Left cardiac atrium (tissue), 4 donors: Measurements from ENCODE around the gene SIDT1. TPM values are rescaled to one million over a fixed set of nuclear protein-coding genes. Genes with fewer than 3 reads are reported as not detected.

ENCODE experiments used
- ATAC-seq, 2 donors: fragments of 200-7000 bp; cut with Tn5 transposase; one replicate each; pipeline ENCODE4 v1.9.1; 2020; ENCODE audit warnings: mild to moderate bottlenecking in 2 of 2, moderate library complexity in 2 of 2
- DNase-seq: peaks from one replicate; pipeline ENCODE4 v3.0.0-alpha.2; 2020
- intact Hi-C, 2 donors: fragments of 100-400 bp; cut with DNase I; formaldehyde crosslinking; loops; one replicate each; pipeline versions ENCODE4 v1.14.1 to v1.15.1; 2022 to 2023
- long read RNA-seq: library from polyadenylated mRNA; unstranded; transcript quantifications from one replicate; pipeline ENCODE4 v2.0.0, GENCODE V29; 2021
- total RNA-seq, 2 donors: library from RNA; stranded (reverse); fragmentation: NEBNext Ultra II Directional; extraction: Animal tissue kit (Norgen Biotek cat#: 25700); gene quantifications; one replicate each; pipeline ENCODE4 v1.2.1, GENCODE V29; 2021
- donor health status: DM: no; HTN: yes; CAD: no.
- donor health status: DM: no; HTN: yes; CAD: no; lungs with severe emphysema.
- donor health status: DM: yes; HTN: yes; CAD: no.
- donor health status: Dilated cardiomyopathy.

SIDT1 gene
- under 1 TPM; 0.71 to 0.79 TPM for total RNA-seq
- long read RNA-seq: 0 reads

DNA sequence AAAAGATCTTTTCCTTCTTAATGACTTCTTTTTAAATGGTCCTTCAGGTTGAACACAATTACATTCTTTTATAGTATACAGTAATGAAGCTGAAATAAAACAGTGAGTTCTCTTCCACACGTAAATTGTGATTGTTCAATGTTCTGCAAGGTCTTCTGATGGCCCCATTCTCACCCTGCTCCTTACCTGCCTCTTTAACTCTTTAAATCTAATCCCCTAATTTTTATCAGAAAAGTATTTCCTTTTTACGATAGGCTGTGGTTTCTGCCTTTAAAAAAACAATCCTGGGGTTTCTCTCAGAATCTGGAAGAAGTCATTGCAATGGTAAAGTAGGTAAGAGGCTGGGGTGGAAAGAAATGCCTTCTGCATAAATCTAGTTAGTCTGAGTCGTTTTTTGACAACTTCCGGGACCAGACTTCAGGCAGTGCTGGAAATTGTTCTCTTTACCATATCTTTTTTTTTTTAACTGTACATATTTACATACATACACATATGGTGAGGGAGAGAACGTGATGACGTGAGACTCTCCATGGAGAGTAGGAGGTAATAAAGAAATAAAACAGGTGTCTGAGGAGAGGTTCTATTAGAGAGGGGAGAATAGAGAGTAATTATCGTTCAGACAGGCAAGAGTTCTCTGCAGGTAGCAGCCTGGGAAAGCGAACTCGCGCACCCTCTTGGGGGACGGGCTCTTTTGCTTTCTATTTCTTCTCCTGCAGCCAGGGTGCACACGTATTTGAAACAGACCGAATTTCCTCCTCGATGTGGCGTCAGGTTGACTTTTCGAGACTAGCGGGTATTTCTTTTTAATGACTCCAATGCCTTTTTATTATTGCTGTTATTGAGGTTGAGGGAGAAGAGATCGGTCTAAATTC is at the start of gene SIDT1:
Gene SIDT1 (plus strand): TSS at position 730 of the 872 bp plus-strand sequence. CDS start 467 bp downstream, outside the sequence.
- peak; percentile 24 for DNase-seq
- intact Hi-C loops: no loop called here
- peak; percentile 73 to 75 for ATAC-seq

DNA sequence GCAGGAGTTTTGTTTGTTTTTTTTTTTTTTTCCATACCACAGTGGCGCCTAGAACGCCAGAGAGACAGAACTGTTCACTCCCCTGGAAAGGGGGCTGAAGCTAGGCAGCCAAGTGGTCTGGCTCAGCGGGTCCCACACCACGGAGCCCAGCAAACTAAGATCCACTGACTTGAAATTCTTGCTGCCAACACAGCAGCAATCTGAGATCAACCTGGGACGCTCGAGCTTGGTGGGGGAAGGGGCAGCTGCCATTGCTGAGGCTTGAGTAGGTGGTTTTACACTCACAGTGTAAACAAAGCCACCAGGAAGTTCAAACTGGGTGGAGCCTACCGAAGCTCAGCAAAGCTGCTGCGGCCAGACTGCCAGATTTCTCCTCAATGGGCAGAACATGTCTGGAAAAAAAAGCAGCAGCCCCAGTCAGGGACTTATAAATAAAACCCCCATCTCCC is 47.2 kb upstream of the SIDT1 start:
- intact Hi-C loops: no loop called here
- ATAC-seq (no peak), DNase-seq (no peak)

DNA sequence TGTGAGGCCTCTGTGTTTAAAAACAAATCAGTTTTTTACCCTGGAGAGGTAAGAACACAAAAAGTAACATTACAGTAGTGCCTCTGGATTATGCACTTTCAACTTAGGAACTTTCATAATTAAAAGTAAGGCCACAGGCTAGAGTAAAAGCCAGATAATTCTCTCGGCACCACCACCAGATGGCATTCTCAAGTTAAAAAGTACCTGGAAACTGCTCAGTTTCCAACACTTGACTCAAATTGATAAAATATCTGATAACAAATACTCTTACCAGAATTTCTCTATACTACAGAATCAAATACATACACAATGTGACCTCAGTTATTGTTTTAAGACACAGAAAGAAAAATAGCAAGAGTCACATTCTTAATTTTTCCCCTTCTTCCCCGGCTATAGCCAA is 37.3 kb upstream of the SIDT1 start:
- DNase-seq (no peak), ATAC-seq (peak in 1 of 2 donors; percentile 50)
- intact Hi-C loops: loop anchor here (1.0 to 10.0 kb wide), 4 partner anchors 82 to 247 kb away; no protein-coding TSS in a partner anchor

DNA sequence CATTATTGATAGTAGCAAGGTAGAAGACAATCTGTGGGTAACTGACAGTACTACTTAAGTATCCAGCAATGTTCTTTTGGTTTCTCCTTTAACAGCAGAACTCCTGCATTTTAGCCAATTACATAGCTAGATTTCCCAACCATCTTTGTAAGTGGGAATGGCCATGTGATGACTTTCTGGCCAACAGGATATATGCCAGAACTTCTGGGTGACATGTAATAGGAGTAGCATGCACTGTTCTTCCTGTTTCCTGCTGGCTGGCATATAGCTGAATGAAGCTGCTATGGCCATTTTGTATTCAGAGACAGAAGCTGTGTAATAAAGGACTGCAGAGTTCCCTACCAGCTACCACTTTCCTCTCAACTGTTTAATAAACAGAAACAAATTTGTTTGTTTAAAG is 35.4 kb upstream of the SIDT1 start:
- DNase-seq (no peak), ATAC-seq (peak in 1 of 2 donors; percentile 41)
- intact Hi-C loops: loop anchor here (5.0 to 10.0 kb wide), 3 partner anchors 80 to 245 kb away; no protein-coding TSS in a partner anchor

GRCh38 chr3:113498221-113499005 is 33.9 kb upstream of the SIDT1 start:
- DNase-seq (no peak), ATAC-seq (no peak)
- intact Hi-C loops: loop anchor here (5.0 to 10.0 kb wide), 3 partner anchors 79 to 244 kb away; no protein-coding TSS in a partner anchor

GRCh38 chr3:113499081-113499480 is 33.3 kb upstream of the SIDT1 start:
- intact Hi-C loops: loop anchor here (5.0 to 10.0 kb wide), 3 partner anchors 78 to 243 kb away; no protein-coding TSS in a partner anchor
- no peak for ATAC-seq
- no peak for DNase-seq

- DNase-seq: no peak
- no peak for ATAC-seq
- intact Hi-C loops: no loop called here
Measured at GRCh38 chr3:113501597-113501996, 30.8 kb upstream of the SIDT1 start.

DNA sequence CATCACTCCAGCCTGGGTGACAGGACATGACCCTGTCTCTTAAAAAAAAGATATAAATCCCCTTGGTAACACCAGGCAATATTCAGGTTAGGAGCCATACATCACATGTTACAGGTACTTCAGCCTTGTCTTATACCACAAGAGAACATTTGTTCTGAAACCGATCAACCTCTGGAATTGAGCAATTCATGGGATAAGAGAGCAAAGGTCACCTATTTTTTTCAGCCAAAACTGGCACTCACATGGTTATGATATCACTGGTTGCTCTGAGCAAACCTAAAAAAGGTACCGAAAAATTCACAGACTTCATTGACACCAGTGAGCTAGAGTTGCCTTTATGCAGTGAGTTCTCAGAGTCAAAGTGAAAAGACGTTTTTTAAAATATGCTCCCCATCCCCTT is 26.5 kb upstream of the SIDT1 start:
- no peak for ATAC-seq
- intact Hi-C loops: no loop called here

GRCh38 chr3:113507501-113508067 is 24.8 kb upstream of the SIDT1 start:
- intact Hi-C loops: no loop called here
- ATAC-seq (no peak), DNase-seq (no peak)

More for the DNA sequence above, 26.5 kb upstream of the SIDT1 start:
- no peak for DNase-seq

GRCh38 chr3:113508966-113509365 is 23.4 kb upstream of the SIDT1 start:
- intact Hi-C loops: no loop called here
- DNase-seq: no peak
- no peak for ATAC-seq

GRCh38 chr3:113514265-113514769 is 18.0 kb upstream of the SIDT1 start:
- ATAC-seq (peak; percentile 9 to 24), DNase-seq (no peak)
- intact Hi-C loops: no loop called here

GRCh38 chr3:113516115-113516505 is 16.2 kb upstream of the SIDT1 start:
- intact Hi-C loops: no loop called here
- no peak for ATAC-seq

DNA sequence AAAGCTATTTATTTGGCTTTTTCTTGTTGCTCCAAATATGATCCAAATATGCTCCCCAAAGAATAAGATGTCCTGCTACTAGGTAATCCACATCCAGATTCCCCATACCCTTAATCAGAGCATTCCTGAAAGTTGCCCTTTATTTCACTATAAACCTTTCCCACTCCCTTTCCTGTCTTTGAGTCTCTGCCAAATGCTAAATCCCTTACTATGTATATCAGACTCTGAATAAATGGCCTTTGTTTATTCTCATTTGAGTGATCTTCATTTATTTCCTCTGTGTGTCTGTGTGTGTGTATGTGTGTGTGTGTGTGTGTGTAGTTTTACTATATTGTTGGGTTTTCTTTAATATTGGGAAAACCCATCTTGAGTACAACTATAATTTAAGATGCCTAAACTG is 10.4 kb upstream of the SIDT1 start:
- no peak for DNase-seq
- ATAC-seq: no peak
- intact Hi-C loops: no loop called here

More at GRCh38 chr3:113516115-113516505, 16.2 kb upstream of the SIDT1 start:
- DNase-seq: no peak

- ATAC-seq (no peak), DNase-seq (no peak)
- intact Hi-C loops: no loop called here
Measured at GRCh38 chr3:113523241-113523640, 9.1 kb upstream of the SIDT1 start.

DNA sequence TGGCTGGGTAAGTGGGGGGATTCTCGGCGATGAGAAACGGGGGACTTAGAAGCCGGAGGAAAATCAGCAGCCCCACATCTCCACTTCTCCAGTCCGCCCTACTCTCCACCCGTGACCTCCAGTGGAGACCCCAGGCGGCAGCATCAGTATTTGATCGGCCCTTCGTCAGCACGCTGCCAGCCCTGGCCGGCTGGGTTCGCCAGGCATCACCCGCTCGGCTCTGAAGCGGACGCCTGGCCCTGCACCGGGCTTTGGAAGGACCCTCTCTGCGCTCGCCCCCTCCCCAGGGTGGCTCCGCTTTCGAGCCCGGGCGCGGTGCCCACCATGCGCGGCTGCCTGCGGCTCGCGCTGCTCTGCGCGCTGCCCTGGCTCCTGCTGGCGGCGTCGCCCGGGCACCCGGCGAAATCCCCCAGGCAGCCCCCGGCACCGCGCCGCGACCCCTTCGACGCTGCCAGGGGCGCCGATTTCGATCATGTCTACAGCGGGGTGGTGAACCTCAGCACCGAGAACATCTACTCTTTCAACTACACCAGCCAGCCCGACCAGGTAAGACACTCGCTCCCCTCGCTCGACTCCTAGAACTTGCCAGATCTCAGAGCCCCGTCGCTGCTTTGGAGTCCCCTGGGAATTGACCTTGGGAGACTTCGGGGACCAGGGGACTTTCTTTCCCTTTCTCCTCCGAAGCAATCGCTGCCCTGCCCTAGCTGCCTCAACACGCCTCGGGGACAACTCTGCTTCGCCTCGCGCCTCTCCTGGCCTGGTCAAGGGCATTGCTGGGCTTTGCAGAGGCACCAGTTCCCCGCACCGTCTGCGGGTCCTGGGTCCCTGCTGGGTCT is 561 bp downstream of the SIDT1 start:
- intact Hi-C loops: no loop called here
- ATAC-seq (peak; percentile 72 to 81), DNase-seq (peak; percentile 23)

DNA sequence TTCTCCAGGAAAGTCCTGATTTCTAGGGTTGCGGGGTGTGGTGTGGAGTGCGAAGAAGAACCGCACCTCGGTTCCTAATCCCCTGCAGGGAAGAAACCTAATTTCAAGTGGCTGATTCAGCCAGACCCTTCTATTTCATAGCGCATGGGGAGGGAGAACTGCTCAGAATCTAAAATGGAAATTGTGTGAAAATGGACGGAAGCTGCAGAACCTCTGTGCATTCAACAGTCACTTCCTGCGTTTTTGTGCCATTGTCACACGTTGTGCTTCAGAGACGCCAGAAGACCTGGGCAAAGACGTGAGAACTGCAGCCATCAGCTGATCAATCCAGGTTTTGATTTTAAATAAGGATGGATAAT is 1.2 kb downstream of the SIDT1 start:
- intact Hi-C loops: no loop called here
- peak; percentile 20 to 31 for ATAC-seq
- DNase-seq: no peak

DNA sequence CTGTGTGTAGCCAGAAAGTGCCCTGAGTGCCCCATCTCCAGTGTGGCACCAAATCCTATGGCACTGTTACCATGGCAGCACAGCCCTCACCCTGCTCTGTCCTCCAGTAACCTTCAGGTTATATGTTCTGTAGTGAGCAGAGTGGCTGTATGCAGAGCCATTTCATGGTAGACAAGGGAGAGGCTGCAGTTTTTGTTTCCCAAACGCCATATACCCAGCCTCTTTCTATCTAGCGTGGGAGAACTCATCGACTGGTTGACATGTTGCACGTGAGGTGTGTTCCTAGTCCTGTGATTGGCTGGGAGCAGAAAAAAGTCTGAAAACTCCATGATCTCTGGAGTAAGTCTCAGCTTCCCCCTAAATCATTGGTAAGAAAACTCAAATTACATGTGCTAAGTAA is 2.0 kb downstream of the SIDT1 start:
- DNase-seq: no peak
- intact Hi-C loops: no loop called here
- ATAC-seq: no peak

DNA sequence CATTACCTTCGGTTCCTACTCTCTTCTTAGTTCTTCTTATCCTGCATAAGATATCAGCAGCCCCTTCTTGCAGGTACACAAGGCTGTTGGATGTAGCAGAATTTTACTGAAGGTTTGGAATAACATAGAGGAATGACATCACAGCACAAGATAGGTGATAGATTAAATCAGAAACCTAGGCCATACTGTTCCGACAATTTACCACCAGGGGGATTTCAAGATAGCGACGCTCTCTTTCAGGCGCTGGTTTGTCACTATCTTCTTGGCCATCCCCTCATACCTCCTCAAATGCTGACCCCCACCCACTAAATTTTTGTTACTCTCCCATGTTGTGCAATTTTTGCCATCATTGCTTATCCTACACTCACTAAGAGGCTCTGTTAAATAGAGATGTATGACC is 3.5 kb downstream of the SIDT1 start:
- intact Hi-C loops: no loop called here
- no peak for DNase-seq
- ATAC-seq: no peak
